B cell (primary cell): ENCODE results near the gene MCRIP2.

Experiments used
- CTCF ChIP-seq: fragments of 200-600 bp; IDR thresholded peaks from one replicate; pipeline ENCODE4 v1.8.0; 2022; ENCODE audit warnings: antibody characterized with exemption, mild to moderate bottlenecking
- EZH2 ChIP-seq: IDR thresholded peaks from 2 replicates; pipeline ENCODE4 v1.6.1; 2012; ENCODE audit warnings: borderline replicate concordance, low read depth, mild to moderate bottlenecking, moderate library complexity, low read length; ENCODE audit not compliant: insufficient read depth, poor library complexity, severe bottlenecking

- TF ChIP-seq CTCF, result no peak
- TF ChIP-seq EZH2, result no peak
These were observed 29.9 kb downstream of the MCRIP2 start for GRCh38 chr16:671353-672131.
